Measurements from ENCODE around the gene GARRE1.
"Not testable (repeated sequence)": the region's sequence is repeated elsewhere in the genome, so short reads cannot be mapped to it uniquely, and the experiment has no call there.

The GARRE1 gene

GRCh38 chr19:34259367-34260095 lies 5.2 kb downstream of the GARRE1 start:
- DNase-seq: peak; percentile 46

GRCh38 chr19:34260771-34261173 lies 6.4 kb downstream of the GARRE1 start:
- peak; percentile 83 for DNase-seq

GRCh38 chr19:34261334-34262109 lies 7.2 kb downstream of the GARRE1 start:
- no peak for DNase-seq

- no peak for DNase-seq
These were observed 9.4 kb downstream of the GARRE1 start for GRCh38 chr19:34263745-34264237.

- no peak for DNase-seq
These were observed 10.9 kb downstream of the GARRE1 start for GRCh38 chr19:34265221-34265650.

- DNase-seq: no peak
These were observed 14.7 kb downstream of the GARRE1 start for GRCh38 chr19:34269081-34269480.

- DNase-seq: no peak
These were observed 15.1 kb downstream of the GARRE1 start for GRCh38 chr19:34269489-34269888.

GRCh38 chr19:34269968-34270621 lies 15.7 kb downstream of the GARRE1 start:
- DNase-seq: peak; percentile 87

- DNase-seq: no peak
These were observed 18.8 kb downstream of the GARRE1 start for GRCh38 chr19:34273121-34273520.

GRCh38 chr19:34274284-34274826 lies 20.0 kb downstream of the GARRE1 start:
- DNase-seq: peak; percentile 59

- DNase-seq: peak; percentile 99
These were observed 20.7 kb downstream of the GARRE1 start for GRCh38 chr19:34274827-34275625.

GRCh38 chr19:34275705-34276104 lies 21.4 kb downstream of the GARRE1 start:
- no peak for DNase-seq

GRCh38 chr19:34276614-34277013 lies 22.3 kb downstream of the GARRE1 start:
- no peak for DNase-seq

GRCh38 chr19:34277244-34277643 lies 22.9 kb downstream of the GARRE1 start:
- DNase-seq: no peak

- no peak for DNase-seq
These were observed 24.4 kb downstream of the GARRE1 start for GRCh38 chr19:34278783-34279182.

GRCh38 chr19:34281444-34281843 lies 27.1 kb downstream of the GARRE1 start:
- DNase-seq: not testable (repeated sequence)

- no peak for DNase-seq
These were observed 28.5 kb downstream of the GARRE1 start for GRCh38 chr19:34282611-34283519.

GRCh38 chr19:34284505-34284904 lies 30.2 kb downstream of the GARRE1 start:
- peak; percentile 23 for DNase-seq

GRCh38 chr19:34287662-34288140 lies 33.3 kb downstream of the GARRE1 start:
- DNase-seq: no peak

- DNase-seq: no peak
These were observed 34.0 kb downstream of the GARRE1 start for GRCh38 chr19:34288381-34288780.

- DNase-seq: no peak
These were observed 36.9 kb downstream of the GARRE1 start for GRCh38 chr19:34291235-34291634.

Data from fibroblast of skin of back (primary cell).